HTR-8/SVneo (cell line): Measurements from ENCODE around the gene SCD.

Experiments used
- DNase-seq: peaks from one replicate; pipeline ENCODE4 v3.0.0; 2011; ENCODE audit warnings: low spot score, mixed read lengths; ENCODE audit not compliant: insufficient read length
- FAIRE-seq: peaks from 2 replicates; lab custom pipeline; 2011; peaks lifted over from hg19 to GRCh38; lab: Jason Lieb, UNC

Gene SCD

DNA sequence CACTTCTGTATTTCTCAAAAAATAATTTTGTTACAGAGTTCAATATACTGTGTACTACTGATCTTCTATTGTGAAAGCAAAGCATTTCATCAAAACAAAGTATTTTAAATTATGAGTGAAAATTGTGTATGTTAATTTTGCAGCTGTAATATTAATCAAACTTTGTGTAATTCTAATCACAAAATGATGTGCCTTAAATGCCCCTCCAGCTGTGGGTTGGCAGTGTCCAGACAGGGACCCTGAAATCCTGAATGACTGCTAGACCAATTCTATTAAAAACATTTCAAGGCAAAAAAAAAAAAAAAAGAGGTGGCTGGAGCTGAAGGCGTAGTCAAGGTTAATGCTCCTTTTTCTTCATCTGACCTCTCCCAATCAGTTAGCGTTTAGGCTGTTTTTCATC is 36.2 kb downstream of the SCD start:
- DNase-seq = no peak
- no peak for FAIRE-seq

DNA sequence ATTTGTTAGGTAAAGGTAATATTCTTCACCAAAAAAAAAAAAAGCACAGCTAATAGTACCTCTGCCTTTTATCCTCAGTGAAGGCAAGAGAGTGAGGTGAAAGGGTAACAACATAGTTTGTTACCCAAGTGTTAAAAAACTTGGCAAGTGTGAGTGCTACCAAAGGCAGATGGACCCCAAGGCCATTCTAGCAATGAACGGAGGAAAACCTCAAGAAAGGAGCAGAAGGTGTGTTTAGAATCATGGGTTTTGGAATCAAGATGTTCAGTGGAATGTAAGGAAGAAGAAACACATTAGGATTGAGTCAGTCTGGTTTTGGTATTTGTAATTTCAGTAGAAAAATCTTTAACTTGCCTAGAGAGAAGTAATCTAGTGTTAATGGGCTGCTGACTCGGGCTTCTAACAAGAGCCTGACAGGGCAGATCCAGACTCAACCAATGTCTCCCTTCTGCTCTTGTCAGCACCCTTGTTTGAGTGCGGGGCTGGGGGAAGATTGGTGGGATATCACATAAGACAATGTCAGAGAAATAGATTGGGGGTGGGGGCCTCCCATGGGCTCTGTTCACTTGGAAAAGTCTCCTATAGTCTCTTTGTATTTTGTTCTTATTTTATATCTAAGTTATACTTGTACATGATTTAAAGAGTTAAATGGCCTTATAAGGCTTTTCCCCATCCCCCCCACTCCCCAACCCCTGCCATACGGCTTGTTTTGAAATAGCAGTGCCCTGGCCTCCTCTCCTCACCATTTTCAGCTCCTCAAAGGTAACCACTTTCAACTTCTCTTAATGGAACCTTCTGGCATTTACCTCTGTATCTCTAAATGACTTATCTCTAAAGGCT is 44.4 kb downstream of the SCD start:
- FAIRE-seq (no peak), DNase-seq (no peak)

DNA sequence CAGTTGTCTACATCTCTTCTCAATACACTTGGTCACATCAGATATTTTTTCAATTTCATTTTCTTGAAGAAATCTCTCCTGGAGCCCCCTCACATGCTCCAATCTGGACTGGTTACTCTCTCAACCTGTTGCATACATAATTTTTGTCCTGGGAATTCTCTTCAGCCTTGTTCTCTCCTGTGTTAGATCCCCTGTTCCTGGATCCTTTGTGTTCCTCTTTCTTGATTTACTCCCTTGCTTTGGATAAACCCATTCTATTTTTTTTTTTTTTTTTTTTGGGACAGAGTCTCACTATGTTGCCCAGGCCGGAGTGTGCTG is 45.6 kb downstream of the SCD start:
- no peak for DNase-seq
- no peak for FAIRE-seq

DNA sequence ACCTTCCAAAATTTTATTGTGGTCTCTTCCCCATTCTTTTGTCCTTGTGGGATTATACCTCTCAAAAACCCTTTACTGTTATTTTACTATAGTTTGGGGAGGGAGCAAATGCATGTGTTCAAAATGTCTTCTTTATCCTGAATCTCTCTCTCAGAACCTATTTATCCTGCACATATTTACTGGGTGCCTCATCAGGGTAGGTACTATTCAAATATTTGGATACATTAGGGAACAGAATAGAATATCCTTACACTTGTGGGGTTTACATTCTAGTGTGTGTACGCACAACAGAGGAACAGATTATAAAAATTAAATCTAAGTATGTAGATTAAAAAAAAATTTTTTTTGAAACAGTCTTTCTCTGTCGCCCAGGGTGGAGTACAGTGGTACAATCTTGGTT is 48.6 kb downstream of the SCD start:
- no peak for DNase-seq
- FAIRE-seq = no peak

DNA sequence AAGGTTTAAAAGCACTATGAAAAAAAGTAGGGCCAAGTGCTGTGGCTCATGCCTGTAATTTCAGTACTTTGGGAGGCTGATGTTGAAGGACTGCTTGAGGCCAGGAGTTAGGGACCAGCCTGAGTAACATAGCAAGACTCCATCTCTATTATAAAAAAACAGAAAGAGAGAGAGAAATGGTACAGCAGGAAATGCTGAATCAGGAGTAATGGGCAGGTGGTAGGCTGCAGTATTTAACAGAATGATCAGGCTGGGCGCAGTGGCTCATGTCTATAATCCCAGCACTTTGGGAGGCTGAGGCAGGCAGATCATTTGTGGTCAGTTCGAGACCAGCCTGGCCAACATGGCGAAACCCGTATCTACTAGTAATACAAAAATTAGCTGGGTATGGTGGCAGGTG is 49.6 kb downstream of the SCD start:
- FAIRE-seq (no peak), DNase-seq (no peak)

DNA sequence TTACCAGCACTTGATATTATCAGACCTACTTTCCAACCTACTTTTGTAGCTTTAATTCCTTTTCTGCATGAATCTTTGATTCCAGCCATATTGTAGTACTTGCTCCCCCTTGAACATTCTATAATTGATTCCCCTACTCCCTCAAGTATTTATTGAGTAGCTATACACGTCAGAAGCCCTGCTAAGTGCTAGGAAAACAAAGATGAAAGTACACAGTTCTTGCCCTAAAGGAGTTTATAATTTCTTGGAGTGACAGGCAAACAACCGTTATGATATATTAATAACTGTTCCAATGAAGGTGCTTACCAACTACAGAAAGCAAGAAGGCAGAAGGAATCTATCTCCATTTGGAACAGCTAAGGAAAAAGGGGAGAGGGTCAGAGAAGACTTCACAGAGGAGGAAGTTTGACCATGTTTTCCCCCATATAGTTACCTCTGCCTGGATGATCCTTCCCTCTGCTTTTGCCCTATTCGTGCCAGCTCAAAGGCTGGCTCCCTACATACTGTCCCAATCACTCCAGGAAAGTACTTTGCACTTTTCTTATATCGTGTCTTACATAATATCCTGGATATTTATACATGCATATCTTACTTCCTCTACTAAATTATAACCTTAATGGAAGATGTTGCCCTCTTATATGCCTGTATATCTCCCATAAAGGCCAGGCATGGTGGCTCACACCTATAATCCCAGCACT is 54.7 kb downstream of the SCD start:
- FAIRE-seq (no peak), DNase-seq (no peak)

DNA sequence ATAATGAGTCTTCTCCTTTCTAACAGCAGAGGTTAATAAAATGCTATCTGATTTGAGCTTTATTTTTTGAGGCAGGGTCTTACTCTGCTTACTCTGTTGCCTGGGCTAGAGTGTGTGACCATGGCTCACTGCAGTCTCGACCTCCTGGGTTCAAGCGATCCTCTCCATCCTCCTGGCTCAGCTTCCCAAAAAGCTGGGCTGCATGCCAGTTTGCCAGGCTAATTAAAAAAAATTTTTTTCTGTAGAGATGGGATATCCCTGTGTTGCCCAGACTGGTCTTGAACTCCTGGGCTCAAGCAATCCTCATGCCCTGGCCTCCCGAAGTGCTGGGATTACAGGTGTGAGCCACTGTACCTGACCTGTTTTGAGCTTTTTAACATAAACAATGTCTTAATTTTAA is 56.7 kb downstream of the SCD start:
- FAIRE-seq = no peak

DNA sequence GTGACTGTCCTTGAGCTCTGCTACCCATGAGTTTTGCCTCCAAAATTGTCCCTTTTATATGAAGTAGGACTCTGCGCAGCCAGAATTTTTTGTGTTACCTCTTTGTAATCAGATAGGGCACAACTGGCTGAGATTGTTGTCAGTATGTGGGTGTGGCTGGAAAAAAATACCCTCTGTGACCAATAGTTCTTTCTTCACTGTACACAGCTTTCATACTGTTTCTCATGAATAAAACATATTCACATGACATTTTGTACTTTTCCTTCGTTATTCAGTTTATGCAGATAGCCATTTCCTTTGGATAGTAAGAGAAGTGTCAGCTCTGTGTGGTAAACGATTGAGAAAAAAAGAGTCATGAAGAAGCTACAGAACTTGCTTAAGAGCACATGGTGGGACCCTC is 66.1 kb downstream of the SCD start:
- FAIRE-seq (no peak), DNase-seq (no peak)

More for the DNA sequence above, 56.7 kb downstream of the SCD start:
- no peak for DNase-seq
